ENCODE results near the gene TRPC6. TPM values are rescaled to one million over a fixed set of nuclear protein-coding genes. Genes with fewer than 3 reads are reported as not detected.

The TRPC6 gene
- total and polyA plus RNA-seq, 9 of the 15 experiments (the other 6 are each of a cell fraction or from before 2014, with no cell fraction given): not detected

DNA sequence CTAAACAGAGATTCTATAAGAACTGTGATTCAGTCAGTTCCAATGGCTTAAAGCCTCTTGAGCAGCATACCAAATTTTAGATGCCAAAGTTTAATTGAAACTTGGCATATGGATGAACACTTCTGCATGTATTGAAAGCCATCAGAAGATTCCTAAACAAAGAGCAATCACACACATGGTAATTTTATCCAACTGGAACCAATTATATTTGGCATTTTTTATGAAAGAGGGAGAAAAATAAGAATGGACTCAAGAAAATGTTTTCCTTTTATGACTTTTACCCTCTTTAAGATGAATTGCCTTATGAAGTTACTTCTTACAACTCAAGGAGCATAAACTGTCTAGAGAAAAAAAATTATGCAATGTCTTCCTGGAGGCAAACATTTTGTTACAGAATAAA is 7.4 kb downstream of the TRPC6 start (continued):
- TF ChIP-seq, protein P1, sequence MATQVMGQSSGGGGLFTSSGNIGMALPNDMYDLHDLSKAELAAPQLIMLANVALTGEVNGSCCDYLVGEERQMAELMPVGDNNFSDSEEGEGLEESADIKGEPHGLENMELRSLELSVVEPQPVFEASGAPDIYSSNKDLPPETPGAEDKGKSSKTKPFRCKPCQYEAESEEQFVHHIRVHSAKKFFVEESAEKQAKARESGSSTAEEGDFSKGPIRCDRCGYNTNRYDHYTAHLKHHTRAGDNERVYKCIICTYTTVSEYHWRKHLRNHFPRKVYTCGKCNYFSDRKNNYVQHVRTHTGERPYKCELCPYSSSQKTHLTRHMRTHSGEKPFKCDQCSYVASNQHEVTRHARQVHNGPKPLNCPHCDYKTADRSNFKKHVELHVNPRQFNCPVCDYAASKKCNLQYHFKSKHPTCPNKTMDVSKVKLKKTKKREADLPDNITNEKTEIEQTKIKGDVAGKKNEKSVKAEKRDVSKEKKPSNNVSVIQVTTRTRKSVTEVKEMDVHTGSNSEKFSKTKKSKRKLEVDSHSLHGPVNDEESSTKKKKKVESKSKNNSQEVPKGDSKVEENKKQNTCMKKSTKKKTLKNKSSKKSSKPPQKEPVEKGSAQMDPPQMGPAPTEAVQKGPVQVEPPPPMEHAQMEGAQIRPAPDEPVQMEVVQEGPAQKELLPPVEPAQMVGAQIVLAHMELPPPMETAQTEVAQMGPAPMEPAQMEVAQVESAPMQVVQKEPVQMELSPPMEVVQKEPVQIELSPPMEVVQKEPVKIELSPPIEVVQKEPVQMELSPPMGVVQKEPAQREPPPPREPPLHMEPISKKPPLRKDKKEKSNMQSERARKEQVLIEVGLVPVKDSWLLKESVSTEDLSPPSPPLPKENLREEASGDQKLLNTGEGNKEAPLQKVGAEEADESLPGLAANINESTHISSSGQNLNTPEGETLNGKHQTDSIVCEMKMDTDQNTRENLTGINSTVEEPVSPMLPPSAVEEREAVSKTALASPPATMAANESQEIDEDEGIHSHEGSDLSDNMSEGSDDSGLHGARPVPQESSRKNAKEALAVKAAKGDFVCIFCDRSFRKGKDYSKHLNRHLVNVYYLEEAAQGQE (IDR thresholded peaks at IDR 0.05; ENCODE audit: borderline replicate concordance): no peak
- TF ChIP-seq, protein P1 (CRISPR knock-in tag; IDR thresholded peaks at IDR 0.05; ENCODE audit: low read depth): no peak
- no peak for TF ChIP-seq GABPA (tag; conservative IDR thresholded peaks at IDR 0.05; ENCODE audit: low read depth)
- no peak for TF ChIP-seq ZNF263 (CRISPR knock-in tag; IDR thresholded peaks at IDR 0.05; ENCODE audit: borderline replicate concordance)
- no peak for TF ChIP-seq MYBL2 (IDR thresholded peaks at IDR 0.05; ENCODE audit: low read depth)
- no peak for TF ChIP-seq MYBL2 (CRISPR knock-in tag; IDR thresholded peaks at IDR 0.05; ENCODE audit: borderline replicate concordance)
- no peak for TF ChIP-seq SIN3A (IDR thresholded peaks at IDR 0.05; ENCODE audit: borderline replicate concordance in 2 of 2, control insufficient read depth in 1 of 2, low read depth in 2 of 2, low read length in 2 of 2)

Data from K562 (cell line).